NOMO-1 (cell line): Measurements from ENCODE around the gene SCP2D1.

ENCODE experiments used
- DNase-seq, 2 experiments: peaks; one replicate each; lab custom pipeline; 2025; ENCODE audit not compliant: unreplicated experiment in 2 of 2; lab: John Stamatoyannopoulos, UW

Gene SCP2D1

DNA sequence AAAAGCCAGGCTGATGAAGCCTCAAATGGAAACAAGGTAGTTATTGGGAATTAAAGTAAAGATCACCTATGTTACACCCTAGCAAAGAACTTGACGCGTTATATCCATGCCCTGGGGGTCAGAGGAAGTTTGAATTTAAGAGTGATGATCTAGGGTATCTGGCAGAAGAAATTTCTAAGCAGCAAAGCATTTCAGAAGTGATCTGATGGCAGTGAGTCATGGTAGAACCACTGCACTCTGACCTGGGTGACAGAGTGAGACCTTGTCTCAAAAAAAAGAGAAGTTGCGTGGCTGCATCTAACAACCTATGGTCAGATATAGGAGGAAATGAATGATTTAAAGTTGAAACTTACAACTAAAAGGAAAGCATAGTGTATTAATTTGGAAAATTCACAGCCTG is 45.2 kb downstream of the SCP2D1 start:
- peak; percentile 15 to 75 for DNase-seq
